GM19240 (cell line): ENCODE results near the gene ZNRF4.
"Not testable (repeated sequence)": the region's sequence is repeated elsewhere in the genome, so short reads cannot be mapped to it uniquely, and the experiment has no call there.

Source experiments
- DNase-seq: peaks from one replicate; pipeline ENCODE4 v3.0.0; 2011; ENCODE audit warnings: low spot score; ENCODE audit not compliant: insufficient read length

ZNRF4 gene

GRCh38 chr19:5473646-5474045 is 18.4 kb downstream of the ZNRF4 start:
- no peak for DNase-seq

DNA sequence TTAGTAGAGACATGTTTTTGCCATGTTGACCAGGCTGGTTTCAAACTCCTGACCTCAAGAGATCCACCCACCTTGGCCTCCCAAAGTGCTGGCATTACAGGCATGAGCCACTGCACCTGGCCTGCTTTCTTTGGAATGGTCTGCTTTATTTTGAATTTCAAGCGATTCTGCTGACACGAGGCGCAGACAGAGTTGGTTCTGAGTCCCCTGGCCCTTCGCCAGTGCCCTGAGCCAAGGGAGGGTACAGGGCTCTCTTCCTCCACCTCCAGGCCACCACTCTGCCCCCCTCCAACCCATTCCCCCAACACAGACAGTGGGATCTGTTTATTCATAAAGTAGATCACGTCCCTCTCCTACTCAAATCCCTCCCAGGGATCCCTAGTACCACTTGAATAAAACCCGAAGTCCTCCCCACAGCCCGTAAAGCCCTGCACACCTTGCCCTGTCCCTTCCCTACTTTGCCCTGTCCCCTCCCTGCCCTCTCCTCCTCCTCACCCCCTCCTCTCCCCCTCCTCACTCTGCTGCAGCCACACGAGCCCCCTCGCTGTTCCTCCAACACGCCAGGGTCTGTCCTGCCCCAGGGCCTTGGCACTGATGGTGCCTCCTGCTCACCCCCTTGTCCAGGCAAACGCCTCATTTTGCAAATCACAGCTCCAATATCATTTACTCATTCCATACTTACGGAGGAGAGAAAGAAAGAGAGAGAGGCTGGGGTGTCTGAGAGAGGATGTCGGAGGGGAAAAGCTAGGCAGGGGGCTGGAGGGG is 22.4 kb downstream of the ZNRF4 start:
- DNase-seq = no peak

DNA sequence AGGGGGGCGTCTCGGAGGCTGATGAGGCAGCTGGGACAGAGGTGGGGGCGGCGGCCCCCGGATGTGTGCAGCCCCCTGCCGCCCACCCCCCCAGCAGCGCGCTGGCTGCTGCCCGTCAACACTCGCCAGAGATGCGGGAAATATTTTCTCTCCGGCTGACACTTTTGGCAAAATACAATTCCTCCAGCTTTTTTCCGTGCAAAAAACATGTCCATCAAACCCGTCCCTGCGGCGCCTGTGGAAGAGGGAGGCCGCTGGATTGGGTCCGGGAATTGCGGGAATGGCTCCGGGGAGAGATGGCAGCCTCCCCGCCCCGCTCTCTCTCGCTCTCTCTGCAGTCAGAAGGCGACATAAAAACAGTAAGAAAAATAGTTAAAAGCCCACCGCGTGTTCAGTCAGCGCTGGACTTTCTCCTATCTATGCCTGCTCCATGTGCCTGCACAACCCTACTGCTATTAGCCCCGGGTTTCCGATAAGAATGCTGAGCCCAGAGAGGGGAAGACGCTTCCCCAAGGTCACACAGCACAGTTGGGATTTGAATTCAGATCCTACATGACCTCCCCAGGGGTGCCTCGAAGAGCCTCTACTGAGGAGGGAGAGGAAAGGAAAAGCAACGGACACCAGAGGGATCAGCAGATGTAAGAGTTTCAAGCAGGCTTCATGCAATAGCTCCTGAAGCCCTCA is 23.2 kb downstream of the ZNRF4 start:
- DNase-seq = no peak

DNA sequence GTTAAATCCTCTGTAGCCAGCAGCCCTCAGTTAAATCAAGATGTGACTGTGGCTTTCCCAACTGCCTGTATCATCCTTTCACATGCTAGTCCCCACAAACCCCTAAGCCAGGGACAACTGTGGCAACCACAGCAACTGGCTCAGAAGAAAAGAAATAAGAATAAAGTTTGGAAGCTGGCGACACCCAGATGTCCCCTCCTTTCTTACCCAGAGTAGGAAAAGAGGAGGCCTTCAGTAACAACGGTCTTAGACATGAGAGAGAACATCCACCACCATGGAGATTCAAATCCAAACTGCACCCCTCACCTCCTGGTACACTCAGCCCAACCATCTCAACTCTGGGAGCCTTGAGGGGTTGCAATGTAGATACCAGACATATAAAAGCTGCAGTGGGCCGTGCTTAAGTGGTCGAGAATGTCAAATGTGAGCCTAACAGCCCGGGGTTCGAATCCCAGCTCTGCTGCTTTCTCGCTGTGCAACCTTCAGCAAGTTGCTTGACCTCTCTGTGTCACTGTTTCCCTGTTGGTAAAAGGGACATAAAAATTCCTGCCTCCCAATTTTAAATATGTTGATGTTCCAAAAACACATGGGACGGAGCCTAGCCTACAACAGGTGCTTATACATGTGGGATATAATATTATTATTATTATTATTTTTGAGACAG is 23.8 kb downstream of the ZNRF4 start:
- no peak for DNase-seq

- no peak for DNase-seq
Measured at GRCh38 chr19:5479958-5480357, 24.7 kb downstream of the ZNRF4 start.

- DNase-seq = peak; percentile 37
Measured at GRCh38 chr19:5480427-5480836, 25.2 kb downstream of the ZNRF4 start.

DNA sequence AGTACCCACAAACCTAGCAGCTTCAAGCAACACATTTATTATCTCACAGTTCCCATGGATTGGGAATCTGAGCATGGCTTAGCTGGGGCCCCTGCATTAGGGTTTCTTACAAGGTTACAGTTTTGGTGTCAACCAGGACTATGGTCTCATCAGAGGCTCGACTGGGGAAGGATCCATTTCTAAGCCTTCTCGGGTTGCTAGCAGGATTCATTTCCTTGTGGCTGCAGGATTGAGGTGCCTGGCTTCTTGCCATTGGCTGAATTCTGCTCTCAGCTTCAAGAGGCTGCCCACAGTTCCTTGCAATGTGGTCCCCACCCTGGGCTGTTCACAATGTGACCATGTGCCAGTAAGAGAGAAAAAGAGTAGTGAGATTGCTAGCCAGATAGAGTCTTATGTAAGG is 26.7 kb downstream of the ZNRF4 start:
- DNase-seq = no peak

- no peak for DNase-seq
Measured at GRCh38 chr19:5484398-5485285, 29.4 kb downstream of the ZNRF4 start.

- DNase-seq = no peak
Measured at GRCh38 chr19:5485286-5485636, 30.0 kb downstream of the ZNRF4 start.

GRCh38 chr19:5485658-5486057 is 30.4 kb downstream of the ZNRF4 start:
- DNase-seq = not testable (repeated sequence)

- DNase-seq = no peak
Measured at GRCh38 chr19:5487222-5487621, 32.0 kb downstream of the ZNRF4 start.

GRCh38 chr19:5489551-5489950 is 34.3 kb downstream of the ZNRF4 start:
- DNase-seq = no peak

DNA sequence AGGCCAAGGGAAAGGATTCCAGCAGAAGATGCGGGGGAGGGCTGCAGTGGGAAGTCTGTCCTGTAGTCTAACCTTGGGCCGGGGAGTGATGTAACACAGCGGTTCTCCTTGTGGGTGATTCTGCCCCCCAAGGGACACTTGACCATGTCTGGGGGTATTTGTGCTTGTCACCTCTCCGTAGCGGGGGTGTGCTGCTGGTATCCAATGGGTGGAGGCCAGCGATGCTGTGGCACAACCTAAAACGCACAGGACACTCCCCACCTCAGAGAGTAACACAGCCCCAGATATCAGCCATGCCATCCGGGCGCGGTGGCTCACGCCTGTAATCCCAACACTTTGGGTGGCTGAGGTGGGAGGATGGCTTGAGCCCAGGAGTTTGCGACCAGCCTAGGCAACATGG is 36.3 kb downstream of the ZNRF4 start:
- no peak for DNase-seq

DNA sequence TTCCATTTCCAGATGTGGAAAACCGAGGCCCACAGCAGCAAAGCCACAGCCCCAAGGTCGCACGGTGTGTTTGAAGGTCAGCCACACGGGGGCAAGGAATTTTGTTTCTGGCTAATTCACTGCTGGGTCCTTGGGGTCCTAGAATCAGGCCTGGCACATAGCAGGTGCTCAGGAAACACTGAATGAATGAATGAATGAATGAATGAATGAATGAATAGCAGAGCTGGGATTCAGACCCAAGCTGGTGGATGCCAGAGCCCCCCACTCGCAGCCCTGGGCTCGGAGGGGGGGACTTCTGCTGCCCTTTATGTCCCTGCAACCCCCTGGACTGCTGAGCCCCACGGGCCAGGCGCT is 37.0 kb downstream of the ZNRF4 start:
- DNase-seq = no peak

DNA sequence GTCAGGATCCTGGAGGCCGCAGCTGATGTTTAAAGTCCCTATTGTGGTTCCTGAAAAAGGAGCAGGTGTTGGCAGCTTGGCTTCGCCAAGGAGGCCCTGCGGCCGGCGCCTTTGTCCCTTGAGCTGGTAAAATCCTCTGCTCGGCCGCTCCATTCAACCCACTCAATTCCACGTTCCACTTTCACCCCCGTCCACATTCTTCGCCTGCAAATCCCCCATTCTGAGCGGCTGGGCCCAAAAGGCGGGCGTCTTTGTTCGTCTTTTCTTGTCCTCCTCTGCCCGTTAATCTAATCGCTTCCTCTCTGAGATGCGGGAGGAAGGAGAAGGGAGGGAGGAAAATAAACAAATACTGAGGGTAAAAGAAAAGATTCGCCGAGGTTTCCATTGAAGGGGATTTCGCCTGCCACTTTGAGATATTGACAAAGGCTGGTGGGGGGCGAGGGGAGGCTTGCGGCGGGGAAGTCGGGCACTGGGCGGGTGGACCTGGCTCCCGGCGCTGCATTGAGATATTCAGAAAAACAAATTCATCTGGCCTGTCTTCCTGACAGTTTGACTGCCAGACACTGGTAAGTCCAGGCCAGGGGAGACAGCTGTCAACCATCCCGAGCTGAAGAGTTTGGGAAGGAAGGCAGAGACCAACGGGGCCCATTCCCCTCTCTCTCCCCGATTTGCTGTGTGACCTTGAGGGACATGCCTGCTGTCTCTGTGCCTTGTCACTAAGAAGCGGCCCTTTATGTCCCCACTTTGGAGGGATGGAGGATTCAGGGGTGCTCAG is 37.6 kb downstream of the ZNRF4 start:
- DNase-seq = no peak

DNA sequence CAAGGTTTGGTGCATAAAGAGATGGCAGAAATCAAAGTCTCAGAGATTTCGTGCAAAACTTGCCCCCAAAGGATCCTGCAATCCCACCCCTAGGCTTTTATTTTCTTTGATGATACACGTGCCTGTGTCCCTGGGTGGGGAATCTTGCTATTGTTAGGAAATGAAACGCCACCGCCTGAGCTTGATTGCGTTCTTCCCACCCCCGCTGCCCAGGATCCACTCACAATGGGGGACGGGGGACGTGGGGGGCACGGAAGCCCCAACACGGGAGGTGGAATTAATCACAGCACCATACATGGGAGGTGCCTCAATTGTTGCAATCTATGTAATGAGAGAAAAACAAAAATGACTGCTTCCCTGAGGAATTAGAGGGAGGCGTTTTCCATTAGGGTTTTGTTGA is 39.6 kb downstream of the ZNRF4 start:
- no peak for DNase-seq

DNA sequence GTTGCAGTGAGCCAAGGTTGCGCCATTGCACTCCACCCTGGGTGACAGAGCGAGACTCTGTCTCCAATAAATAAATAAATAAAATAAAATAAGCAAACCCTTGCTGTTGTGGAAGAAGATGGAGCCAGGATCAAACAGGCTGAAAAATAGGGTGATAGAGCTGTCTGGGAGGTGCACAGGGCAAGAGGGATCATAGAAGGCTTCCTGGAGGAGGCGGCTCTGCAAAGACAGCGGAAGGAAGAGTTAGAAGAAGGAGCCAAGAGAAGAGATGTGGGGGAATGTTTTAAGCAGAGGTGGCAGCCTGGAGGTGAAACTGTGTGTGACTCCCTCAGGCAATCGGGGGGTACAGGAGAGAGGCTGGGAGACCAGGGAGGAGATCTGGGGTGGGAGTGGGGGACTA is 40.6 kb downstream of the ZNRF4 start:
- DNase-seq = no peak

DNA sequence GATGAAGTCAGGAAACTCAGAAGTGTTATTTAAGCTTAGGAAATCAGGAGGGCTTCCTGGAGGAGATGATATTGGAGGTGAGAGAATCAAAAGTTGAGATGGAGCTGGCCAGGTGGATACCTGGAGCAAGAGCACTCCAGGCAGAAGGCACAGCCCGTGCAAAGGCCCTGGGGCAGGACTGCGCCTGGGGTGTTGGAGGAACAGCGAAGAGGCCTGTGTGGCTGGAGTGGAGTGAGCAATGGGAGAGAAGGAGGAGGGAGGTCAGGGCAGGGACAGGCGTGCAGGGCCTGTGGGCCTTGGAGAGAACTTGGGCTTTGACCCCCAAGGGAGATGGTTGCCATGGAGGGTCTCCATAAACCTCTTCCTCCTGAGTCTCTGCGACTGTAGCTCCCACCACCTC is 42.1 kb downstream of the ZNRF4 start:
- no peak for DNase-seq

- no peak for DNase-seq
Measured at GRCh38 chr19:5498830-5499550, 43.8 kb downstream of the ZNRF4 start.

DNA sequence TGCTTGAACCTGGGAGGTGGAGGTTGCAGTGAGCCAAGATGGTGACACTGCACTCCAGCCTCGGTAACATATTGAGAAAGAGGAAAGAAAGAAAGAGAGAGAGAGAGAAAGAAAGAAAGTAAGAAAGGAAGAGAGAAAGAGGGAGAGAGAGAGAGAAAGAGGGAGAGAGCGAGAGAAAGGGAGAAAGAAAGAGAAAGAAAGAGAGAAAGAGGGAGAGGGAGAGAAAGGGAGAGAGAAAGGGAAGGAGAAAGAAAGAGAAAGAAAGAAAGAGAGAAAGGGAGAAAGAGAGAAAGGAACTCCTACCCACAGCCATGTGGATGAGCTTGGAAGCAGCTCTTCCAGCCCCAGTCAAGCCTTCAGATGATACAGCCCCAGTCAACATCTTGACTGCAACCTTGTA is 46.7 kb downstream of the ZNRF4 start:
- DNase-seq = no peak
